ACC112 (cell line): Measurements from ENCODE around the gene GJB4.
"Not testable (repeated sequence)": the region's sequence is repeated elsewhere in the genome, so short reads cannot be mapped to it uniquely, and the experiment has no call there.

ENCODE experiments used
- H2AFZ ChIP-seq: fragments of 200-600 bp; sonication (generic); one replicate; pipeline ENCODE4 v1.6.0; 2017; ENCODE audit warnings: antibody characterized with exemption, low read length; ENCODE audit not compliant: unreplicated experiment
- H3K27ac ChIP-seq: fragments of 200-600 bp; sonication (generic); 2 replicates; pipeline ENCODE4 v1.5.1; 2014; ENCODE audit warnings: low read depth, mild to moderate bottlenecking, antibody characterized with exemption, low read length, moderate library complexity
- H3K27me3 ChIP-seq: fragments of 200-600 bp; sonication (generic); 2 replicates; pipeline ENCODE4 v1.6.1; 2014; ENCODE audit warnings: mild to moderate bottlenecking, antibody characterized with exemption, low read length, moderate library complexity, mixed read lengths; ENCODE audit not compliant: insufficient read depth
- H3K36me3 ChIP-seq: fragments of 200-600 bp; sonication (generic); 2 replicates; pipeline ENCODE4 v1.6.1; 2016; ENCODE audit warnings: mild to moderate bottlenecking, antibody characterized with exemption, low read length, moderate library complexity, mixed read lengths; ENCODE audit not compliant: insufficient read depth
- H3K4me1 ChIP-seq: fragments of 200-600 bp; sonication (generic); one replicate; pipeline ENCODE4 v1.6.1; 2016; ENCODE audit warnings: low read length, mixed read lengths; ENCODE audit not compliant: insufficient read depth, unreplicated experiment, control insufficient read depth
- H3K4me3 ChIP-seq: fragments of 200-600 bp; sonication (generic); 2 replicates; pipeline ENCODE4 v1.5.1; 2014; ENCODE audit warnings: mild to moderate bottlenecking, low read depth, low read length
- H3K79me2 ChIP-seq: fragments of 200-600 bp; sonication (generic); one replicate; pipeline ENCODE4 v1.6.0; 2016; ENCODE audit warnings: low read length; ENCODE audit not compliant: control insufficient read depth, unreplicated experiment, insufficient read depth

The GJB4 gene

DNA sequence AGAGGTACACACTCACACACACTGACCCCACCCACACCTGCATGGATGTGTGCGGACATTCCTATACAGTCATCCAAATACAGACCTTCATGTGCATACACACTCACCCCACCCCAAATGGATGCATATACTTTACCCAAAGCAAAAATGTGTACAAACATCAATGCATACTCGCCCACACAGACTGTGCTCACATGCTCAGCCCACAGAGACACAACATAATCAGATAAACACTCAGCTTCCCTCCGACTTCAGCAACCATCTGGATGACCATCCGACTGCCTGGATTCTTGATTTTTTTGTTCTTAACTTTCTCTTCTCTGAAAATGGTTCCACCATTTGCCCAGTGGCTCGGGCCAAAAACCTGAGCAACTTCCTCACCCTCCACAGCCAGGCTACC lies 29.1 kb upstream of the GJB4 start:
- H2AFZ ChIP-seq: no peak overlapping the region
- no peak overlapping the region for H3K27ac ChIP-seq
- no peaks in the 10 kb centered on the region for H3K4me1 ChIP-seq
- no peak overlapping the region for H3K4me3 ChIP-seq
- no peaks in the 10 kb centered on the region for H3K36me3 ChIP-seq
- H3K27me3 ChIP-seq: peaks cover 68% of the 10 kb centered on the region
- no peaks in the 10 kb centered on the region for H3K79me2 ChIP-seq

DNA sequence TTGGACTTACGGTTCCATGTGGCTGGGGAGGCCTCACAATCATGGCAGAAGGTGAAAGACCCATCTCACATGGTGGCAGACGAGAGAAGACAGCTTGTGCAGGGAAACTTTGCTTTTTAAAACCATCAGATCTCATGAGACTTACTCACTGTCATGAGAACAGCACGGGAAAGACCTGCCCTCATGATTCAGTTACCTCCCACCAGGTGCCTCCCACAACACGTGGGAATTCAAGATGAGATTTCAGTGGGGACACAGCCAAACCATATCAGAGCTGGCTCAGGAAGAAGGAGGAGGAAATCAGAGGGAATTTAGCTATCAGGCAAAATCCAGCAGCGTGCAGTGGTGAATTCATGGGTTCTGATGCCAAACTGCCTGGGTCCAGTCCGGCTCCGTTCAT lies 26.7 kb upstream of the GJB4 start:
- H2AFZ ChIP-seq, H3K4me3 ChIP-seq, H3K79me2 ChIP-seq, H3K36me3 ChIP-seq, H3K27ac ChIP-seq, H3K4me1 ChIP-seq: not testable (repeated sequence)
- peaks cover 56% of the 10 kb centered on the region for H3K27me3 ChIP-seq

DNA sequence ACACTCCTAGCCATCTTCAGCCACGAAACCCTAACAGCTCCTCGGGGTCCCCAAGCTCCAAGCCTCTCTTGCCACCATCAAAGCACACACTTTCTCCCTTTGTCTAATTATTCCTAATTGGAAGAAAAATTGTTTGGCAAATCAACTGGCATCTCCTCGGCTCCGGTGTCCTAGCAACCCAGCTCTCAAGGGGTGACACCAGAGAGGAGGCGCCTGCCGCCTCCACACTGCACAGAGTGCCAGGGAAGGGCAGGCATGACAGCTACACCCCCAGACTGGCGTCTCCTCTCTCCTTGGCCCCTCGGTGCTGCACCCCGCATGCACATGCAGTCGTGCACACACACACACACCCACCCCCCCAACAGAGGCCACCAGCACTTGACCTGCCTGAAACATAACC lies 22.8 kb upstream of the GJB4 start:
- H3K36me3 ChIP-seq: no peaks in the 10 kb centered on the region
- no peak overlapping the region for H3K27ac ChIP-seq
- peaks cover 25% of the 10 kb centered on the region for H3K27me3 ChIP-seq
- H3K4me3 ChIP-seq: no peak overlapping the region
- H3K4me1 ChIP-seq: no peaks in the 10 kb centered on the region
- no peaks in the 10 kb centered on the region for H3K79me2 ChIP-seq
- H2AFZ ChIP-seq: no peak overlapping the region

DNA sequence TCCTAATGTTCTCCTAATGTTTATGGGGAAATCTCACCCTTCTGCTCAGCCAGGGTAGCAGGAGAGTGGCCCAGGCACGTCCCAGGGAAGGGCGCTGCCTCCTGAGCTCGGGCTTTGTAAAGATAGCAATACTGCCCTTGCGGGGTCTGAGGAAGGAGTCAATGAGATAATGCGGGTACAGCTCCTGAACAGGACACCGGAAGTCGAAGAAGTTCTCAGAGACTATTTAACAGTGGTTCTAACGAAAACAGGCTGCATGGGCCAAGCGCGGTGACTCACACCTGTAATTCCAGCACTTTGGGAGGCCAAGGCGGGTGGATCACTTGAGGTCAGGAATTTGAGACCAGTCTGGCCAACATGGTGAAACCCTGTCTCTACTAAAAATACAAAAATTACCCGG lies 22.3 kb upstream of the GJB4 start:
- not testable (repeated sequence) for H2AFZ ChIP-seq, H3K27ac ChIP-seq, H3K4me3 ChIP-seq, H3K36me3 ChIP-seq, H3K79me2 ChIP-seq, H3K4me1 ChIP-seq
- peaks cover 20% of the 10 kb centered on the region for H3K27me3 ChIP-seq

DNA sequence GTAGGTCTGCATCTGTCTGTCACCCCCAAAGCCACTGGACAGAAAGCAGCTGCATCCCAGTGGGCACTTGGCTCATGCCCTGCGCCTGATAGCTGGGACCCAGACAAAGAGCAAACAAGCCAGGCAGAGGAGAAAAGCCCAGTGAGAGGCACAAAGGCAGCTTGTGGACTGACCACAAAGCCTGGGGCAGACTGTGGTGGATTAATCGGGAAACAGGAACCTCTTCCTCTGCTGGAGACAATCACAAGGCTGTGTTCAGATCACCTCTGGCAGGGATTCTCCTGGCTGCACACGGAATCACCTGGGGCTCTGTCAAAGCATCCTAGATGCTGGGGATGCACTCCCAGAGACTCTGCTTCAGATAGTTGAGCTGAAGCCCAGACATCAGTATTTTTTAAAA lies 19.9 kb upstream of the GJB4 start:
- H3K36me3 ChIP-seq: no peaks in the 10 kb centered on the region
- peaks cover 13% of the 10 kb centered on the region for H3K27me3 ChIP-seq
- H3K79me2 ChIP-seq: no peaks in the 10 kb centered on the region
- no peak overlapping the region for H3K4me3 ChIP-seq
- no peak overlapping the region for H3K27ac ChIP-seq
- no peak overlapping the region for H2AFZ ChIP-seq
- H3K4me1 ChIP-seq: no peaks in the 10 kb centered on the region

DNA sequence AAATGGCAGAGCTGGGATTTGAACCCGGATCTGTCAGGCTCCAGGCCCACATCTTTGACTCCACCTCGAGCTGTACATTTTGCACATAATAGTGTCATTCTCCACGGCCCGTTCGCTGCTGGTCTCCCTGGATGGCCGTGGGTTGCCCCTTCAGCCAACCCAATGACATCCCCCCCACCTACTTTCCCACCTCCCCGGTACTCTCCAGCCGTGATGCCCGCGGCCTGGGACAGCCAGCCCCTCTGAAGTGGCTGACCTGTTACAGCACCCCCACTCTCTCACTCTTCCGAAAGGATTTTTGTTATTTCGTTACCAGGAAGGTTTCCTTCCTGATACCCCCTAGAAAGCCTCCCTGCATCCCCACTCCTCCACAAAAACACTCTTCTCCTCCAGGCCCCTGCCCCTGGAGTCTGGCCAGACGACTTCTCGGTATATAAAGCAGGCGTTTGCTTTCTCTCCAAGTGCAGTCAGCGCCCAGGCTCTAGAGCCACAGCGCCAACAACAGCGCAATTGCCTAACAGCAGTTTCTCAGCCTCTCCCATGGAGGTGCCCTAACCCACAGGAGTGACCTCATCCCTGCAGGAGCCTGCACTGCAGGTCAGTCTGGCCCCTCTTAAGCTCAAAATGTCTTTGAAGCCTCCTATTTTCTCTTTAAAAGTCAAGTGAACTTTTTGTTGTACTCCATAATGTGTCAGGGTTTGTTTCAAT lies 19.2 kb upstream of the GJB4 start:
- H3K4me1 ChIP-seq: no peaks in the 10 kb centered on the region
- no peak overlapping the region for H2AFZ ChIP-seq
- H3K79me2 ChIP-seq: no peaks in the 10 kb centered on the region
- no peaks in the 10 kb centered on the region for H3K36me3 ChIP-seq
- no peak overlapping the region for H3K4me3 ChIP-seq
- no peak overlapping the region for H3K27ac ChIP-seq
- peaks cover 6% of the 10 kb centered on the region for H3K27me3 ChIP-seq

DNA sequence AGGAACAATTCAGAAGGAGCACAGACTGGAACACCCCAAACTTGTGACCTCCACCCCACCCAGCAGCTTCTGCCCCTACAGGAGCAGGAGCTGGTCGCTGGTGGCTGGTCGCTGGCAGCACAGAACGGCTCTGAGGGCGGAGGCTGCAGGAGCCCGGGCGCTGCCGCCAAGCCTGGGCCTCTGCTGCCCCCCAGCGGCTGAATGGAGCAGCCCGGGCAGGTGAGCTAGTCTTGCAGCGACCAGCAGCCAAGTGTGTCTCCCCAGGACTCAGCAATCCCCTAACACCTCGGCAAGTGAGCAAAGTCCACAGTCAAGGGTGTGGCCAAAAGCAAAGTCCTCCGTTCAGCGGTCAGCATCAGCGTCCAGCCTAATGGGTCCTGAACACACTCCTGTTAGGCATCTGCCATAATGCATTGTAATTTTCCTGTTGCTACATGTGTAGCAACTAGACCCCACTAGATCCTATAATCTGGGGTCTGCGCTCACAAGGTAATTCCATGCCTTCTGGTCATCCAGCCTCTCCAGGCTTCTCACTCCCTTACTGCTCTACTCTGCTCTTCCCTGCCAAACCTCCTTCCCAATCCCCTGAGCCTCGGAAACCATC lies 16.8 kb upstream of the GJB4 start:
- Histone ChIP-seq H3K36me3 (no peaks in the 10 kb centered on the region), H3K4me1 (no peaks in the 10 kb centered on the region), H3K4me3 (no peak overlapping the region), H2AFZ (no peak overlapping the region), H3K27ac (no peak overlapping the region), H3K79me2 (no peaks in the 10 kb centered on the region), H3K27me3 (peaks cover 9% of the 10 kb centered on the region; the same call in 1 of the 2 replicates)

DNA sequence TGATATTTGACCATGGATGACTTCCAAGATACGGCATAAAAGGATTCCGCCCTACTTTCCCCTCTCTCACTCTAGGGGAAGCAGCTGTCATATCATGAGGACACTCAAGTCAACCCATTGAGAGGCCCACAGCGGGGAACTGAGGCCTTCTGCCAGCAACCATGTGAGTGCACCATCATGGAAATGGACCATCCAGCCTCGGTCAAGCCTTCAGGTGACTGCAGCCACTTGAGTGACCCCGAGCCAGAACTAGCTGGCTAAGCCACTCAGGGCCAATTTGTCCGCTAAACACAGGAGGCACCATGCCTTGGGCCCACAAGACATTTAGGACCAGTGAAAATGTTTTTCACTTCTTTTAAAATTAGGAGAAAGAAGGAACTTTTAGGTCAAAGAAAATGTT lies 15.8 kb upstream of the GJB4 start:
- Histone ChIP-seq H3K4me1 (no peaks in the 10 kb centered on the region), H2AFZ (no peak overlapping the region), H3K36me3 (no peaks in the 10 kb centered on the region), H3K4me3 (no peak overlapping the region), H3K27ac (no peak overlapping the region), H3K79me2 (no peaks in the 10 kb centered on the region), H3K27me3 (peaks cover 9% of the 10 kb centered on the region)

DNA sequence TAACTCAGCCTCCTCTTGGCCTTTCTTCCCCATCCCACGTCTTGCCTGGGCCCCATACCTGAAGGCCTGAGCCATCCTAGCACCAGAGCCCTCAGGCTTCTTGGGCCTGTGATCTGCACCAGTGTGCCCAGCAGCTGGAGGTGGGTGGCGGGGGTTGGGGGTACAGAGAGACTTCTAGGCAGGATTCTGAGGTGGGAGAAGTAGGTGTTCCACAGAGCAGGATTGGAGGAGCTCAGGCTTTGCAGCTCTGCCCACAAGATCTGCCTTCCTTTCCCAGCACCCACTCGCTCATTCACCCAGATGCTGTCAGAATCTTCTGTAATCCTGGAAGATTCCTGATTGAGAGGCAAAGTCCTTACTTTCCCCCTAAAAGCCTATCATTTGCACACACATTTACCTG lies 14.7 kb upstream of the GJB4 start:
- H3K4me1 ChIP-seq: no peaks in the 10 kb centered on the region
- no peak overlapping the region for H2AFZ ChIP-seq
- peaks cover 9% of the 10 kb centered on the region for H3K27me3 ChIP-seq
- no peak overlapping the region for H3K4me3 ChIP-seq
- no peaks in the 10 kb centered on the region for H3K36me3 ChIP-seq
- H3K79me2 ChIP-seq: no peaks in the 10 kb centered on the region
- H3K27ac ChIP-seq: no peak overlapping the region

DNA sequence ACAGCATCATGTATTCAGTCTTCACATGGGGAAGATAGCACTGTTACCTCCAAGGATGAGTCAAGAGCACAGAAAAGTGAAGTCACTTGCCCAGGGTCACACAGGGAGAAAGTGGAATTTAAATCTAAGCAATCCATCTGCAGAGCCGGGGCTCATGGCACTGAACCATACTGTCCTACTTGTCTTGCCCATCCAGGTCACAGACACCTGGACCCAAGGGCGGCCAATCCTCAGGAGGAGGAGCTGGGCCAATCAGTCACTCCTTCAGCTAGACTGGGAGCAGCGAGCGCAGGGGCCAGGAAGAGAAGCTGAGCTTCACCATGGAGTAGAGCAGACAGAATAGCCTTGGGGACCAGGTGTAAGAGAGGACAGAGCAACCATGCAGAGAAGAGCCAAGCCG lies 13.9 kb upstream of the GJB4 start:
- Histone ChIP-seq H3K27ac (no peak overlapping the region), H3K36me3 (no peaks in the 10 kb centered on the region), H3K4me1 (no peaks in the 10 kb centered on the region), H3K79me2 (no peaks in the 10 kb centered on the region), H3K4me3 (no peak overlapping the region), H3K27me3 (peaks cover 9% of the 10 kb centered on the region), H2AFZ (no peak overlapping the region)

DNA sequence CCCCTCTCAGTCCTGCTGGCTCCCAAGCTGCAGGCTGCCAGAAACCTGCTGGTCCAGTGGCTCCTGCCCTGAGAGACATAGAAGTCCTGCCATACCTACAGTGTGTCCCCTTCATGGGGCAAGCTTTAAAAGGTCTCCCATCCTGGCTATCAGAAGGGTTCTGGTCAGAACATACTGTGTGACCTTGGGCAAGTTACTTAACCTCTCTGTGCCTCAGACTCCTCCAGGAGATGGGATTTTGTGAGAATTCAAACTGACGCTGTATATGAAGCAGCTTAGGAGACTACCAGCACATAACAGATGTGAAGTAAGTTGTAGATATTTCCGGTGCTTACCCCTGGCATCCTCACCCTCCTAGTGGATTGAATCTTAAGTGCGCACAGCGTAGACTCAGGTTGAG lies 13.4 kb upstream of the GJB4 start:
- peaks cover 9% of the 10 kb centered on the region for H3K27me3 ChIP-seq

More for the DNA sequence above, 13.4 kb upstream of the GJB4 start:
- Histone ChIP-seq H3K79me2 (no peaks in the 10 kb centered on the region), H3K27ac (no peak overlapping the region), H2AFZ (no peak overlapping the region), H3K36me3 (no peaks in the 10 kb centered on the region), H3K4me1 (no peaks in the 10 kb centered on the region), H3K4me3 (no peak overlapping the region)
